Right lobe of liver (tissue), 6 donors: Measurements from ENCODE around the gene WEE1. TPM values are rescaled to one million over a fixed set of nuclear protein-coding genes. Genes with fewer than 3 reads are reported as not detected.
"Not testable (repeated sequence)": the region's sequence is repeated elsewhere in the genome, so short reads cannot be mapped to it uniquely, and the experiment has no call there.

ENCODE experiments used
- ATAC-seq, 4 donors: fragments of 200-7000 bp; cut with Tn5 transposase; one replicate each; pipeline ENCODE4 v1.9.1; 2020; ENCODE audit warnings: mild to moderate bottlenecking in 4 of 4, moderate library complexity in 4 of 4
- DNase-seq, 3 donors: peaks; one replicate each; pipeline ENCODE4 v3.0.0-alpha.2; 2020
- H3K27ac ChIP-seq, 3 donors: fragments of 200-600 bp; one replicate each; pipeline ENCODE4 v1.8.0; 2022
- H3K27me3 ChIP-seq, 2 donors: fragments of 200-600 bp; one replicate each; pipeline ENCODE4 v1.8.0; 2022
- H3K36me3 ChIP-seq, 4 donors: fragments of 200-600 bp; sonication (generic) in 1 of 4; one replicate each; pipeline versions ENCODE4 v1.5.1 to v1.8.0; 2017 to 2022; ENCODE audit warnings: control low read depth in 1 of 4
- H3K4me1 ChIP-seq, 4 donors: fragments of 200-600 bp; sonication (generic) in 1 of 4; one replicate each; pipeline versions ENCODE4 v1.5.1 to v1.8.0; 2017 to 2022; ENCODE audit warnings: control low read depth in 1 of 4
- H3K4me3 ChIP-seq, 3 donors: fragments of 200-600 bp; one replicate each; pipeline ENCODE4 v1.8.0; 2022
- H3K9me3 ChIP-seq, 4 donors: fragments of 200-600 bp; sonication (generic) in 1 of 4; one replicate each; pipeline versions ENCODE4 v1.5.1 to v1.8.0; 2017 to 2022; ENCODE audit warnings: control low read depth in 1 of 4
- CTCF ChIP-seq, 4 donors: fragments of 200-600 bp in 3 of 4; fragments of 450-650 bp in 1 of 4; IDR thresholded peaks; one replicate each; pipeline versions ENCODE4 v1.5.1 to v1.8.0; 2016 to 2022; ENCODE audit warnings: antibody characterized with exemption in 4 of 4, mild to moderate bottlenecking in 2 of 4
- POLR2A ChIP-seq: fragments of 450-650 bp; IDR thresholded peaks from one replicate; pipeline ENCODE4 v1.6.1; 2017; ENCODE audit warnings: antibody characterized with exemption, mild to moderate bottlenecking
- WGBS: methylation state at CpG from one replicate; pipeline ENCODE4 v1.1.6; 2018; ENCODE audit warnings: low coverage, low lambda C conversion rate; ENCODE audit not compliant: insufficient coverage; ENCODE audit errors: missing lambda C conversion rate; 5-methylcytosine and 5-hydroxymethylcytosine counted together
- intact Hi-C, 2 donors: fragments of 100-400 bp; cut with DNase I; formaldehyde crosslinking; loops; one replicate each; pipeline versions ENCODE4 v1.11.2 to v1.14.1; 2022
- total RNA-seq, 6 experiments: library from RNA; depleted of rRNA in 2 of 6; stranded (reverse); fragments of >200 nt in 2 of 6; fragmentation: NEBNext Ultra II Directional in 3 of 6; extraction: Animal tissue kit (Norgen Biotek cat#: 25700) in 3 of 6; gene quantifications; one replicate each; pipeline versions ENCODE4 v1.1.0 to v1.2.4, GENCODE V29; 2016 to 2023
- donor health status: DM: no; HTN: yes; CAD: no.
- donor health status: DM: no; HTN: no; CAD: no.
- donor health status: DM: no; HTN: no; CAD: no.
- donor health status: DM: no; HTN: yes; CAD: no.
- donor health status: DM: no; HTN: yes; CAD: no.

The WEE1 gene
- total RNA-seq, 6 experiments from 2014 or later, result 11.1 to 34.0 (median 19.5) TPM

- ATAC-seq, result no peak
- intact Hi-C loops, result loop anchor here in 1 of 2 donors (10.0 kb wide), 1 partner anchor 212 kb away; no protein-coding TSS in a partner anchor
- TF ChIP-seq POLR2A, result no peak
- no peak for TF ChIP-seq CTCF (IDR thresholded peaks at IDR 0.05)
- Histone ChIP-seq H3K27ac (no peak overlapping the region), H3K4me1 (peaks cover 0 to 14% (median 0%) of the 10 kb centered on the region in 4 donors), H3K27me3 (no peaks in the 10 kb centered on the region), H3K9me3 (no peaks in the 10 kb centered on the region), H3K4me3 (no peak overlapping the region), H3K36me3 (no peaks in the 10 kb centered on the region)
- WGBS, result 96% methylated on average over 9 of the region's 9 CpGs
- DNase-seq, result no peak
These were observed 40.4 kb upstream of the WEE1 start for GRCh38 chr11:9533058-9533457.

- no peaks in the 10 kb centered on the region for H3K27me3 ChIP-seq
- H3K36me3 ChIP-seq, result no peaks in the 10 kb centered on the region
- TF ChIP-seq CTCF (IDR thresholded peaks at IDR 0.05) (no peak), POLR2A (no peak)
- intact Hi-C loops, result loop anchor here in 1 of 2 donors (10.0 kb wide), 1 partner anchor 211 kb away; no protein-coding TSS in a partner anchor
- H3K9me3 ChIP-seq, result no peaks in the 10 kb centered on the region
- DNase-seq (no peak), ATAC-seq (no peak)
- WGBS, result 69% methylated on average over 5 of the region's 5 CpGs
- peaks cover 0 to 8% (median 0%) of the 10 kb centered on the region in 4 donors for H3K4me1 ChIP-seq
- no peak overlapping the region for H3K27ac ChIP-seq
- H3K4me3 ChIP-seq, result no peak overlapping the region
These were observed 39.6 kb upstream of the WEE1 start for GRCh38 chr11:9533736-9534473.

- intact Hi-C loops, result loop anchor here in 1 of 2 donors (10.0 kb wide), 1 partner anchor 210 kb away; no protein-coding TSS in a partner anchor
- Histone ChIP-seq H3K27ac (no peak overlapping the region), H3K36me3 (no peaks in the 10 kb centered on the region), H3K4me1 (peaks cover 0 to 1% (median 0%) of the 10 kb centered on the region in 4 donors), H3K27me3 (no peaks in the 10 kb centered on the region), H3K4me3 (no peak overlapping the region), H3K9me3 (no peaks in the 10 kb centered on the region)
- no peak for TF ChIP-seq POLR2A
- TF ChIP-seq CTCF (IDR thresholded peaks at IDR 0.05), result peak; percentile 82 to 91 (median 87)
- WGBS, result 74% methylated on average over 4 of the region's 6 CpGs
- DNase-seq (peak; percentile 77 to 82 (median 80)), ATAC-seq (peak; percentile 90 to 96 (median 94))
These were observed 38.2 kb upstream of the WEE1 start for GRCh38 chr11:9535189-9535781.

GRCh38 chr11:9538548-9538947, 34.9 kb upstream of the WEE1 start:
- no peaks in the 10 kb centered on the region for H3K27me3 ChIP-seq
- intact Hi-C loops, result loop anchor here in 1 of 2 donors (10.0 kb wide), 1 partner anchor 206 kb away; no protein-coding TSS in a partner anchor
- H3K36me3 ChIP-seq, result no peaks in the 10 kb centered on the region
- no peak for DNase-seq
- H3K4me1 ChIP-seq, result peaks cover 0 to 1% (median 0%) of the 10 kb centered on the region in 4 donors
- no peak for ATAC-seq
- 100% methylated on average over 2 of the region's 2 CpGs for WGBS
- H3K4me3 ChIP-seq, result no peak overlapping the region
- no peak for TF ChIP-seq CTCF (IDR thresholded peaks at IDR 0.05)
- no peak for TF ChIP-seq POLR2A
- no peak overlapping the region for H3K27ac ChIP-seq
- H3K9me3 ChIP-seq, result no peaks in the 10 kb centered on the region

- 71% methylated on average over 4 of the region's 5 CpGs for WGBS
- H3K27ac ChIP-seq, ATAC-seq, H3K4me1 ChIP-seq, H3K27me3 ChIP-seq, H3K4me3 ChIP-seq, intact Hi-C loops, H3K9me3 ChIP-seq, H3K36me3 ChIP-seq, DNase-seq: not testable (repeated sequence)
These were observed 24.3 kb upstream of the WEE1 start for GRCh38 chr11:9549216-9549615.
